Skeletal muscle cell (primary cell): Measurements from ENCODE around the gene GGTLC2.
"Not testable (repeated sequence)": the region's sequence is repeated elsewhere in the genome, so short reads cannot be mapped to it uniquely, and the experiment has no call there.

Experiments used
- DNase-seq: peaks from one replicate; pipeline ENCODE4 v3.0.0-alpha.2; 2010; ENCODE audit warnings: low read depth
- H3K4me3 ChIP-seq: 2 replicates; pipeline ENCODE4 v1.5.1; 2011; ENCODE audit warnings: low read depth, mild to moderate bottlenecking, control low read depth, low read length, moderate library complexity

The GGTLC2 gene

DNA sequence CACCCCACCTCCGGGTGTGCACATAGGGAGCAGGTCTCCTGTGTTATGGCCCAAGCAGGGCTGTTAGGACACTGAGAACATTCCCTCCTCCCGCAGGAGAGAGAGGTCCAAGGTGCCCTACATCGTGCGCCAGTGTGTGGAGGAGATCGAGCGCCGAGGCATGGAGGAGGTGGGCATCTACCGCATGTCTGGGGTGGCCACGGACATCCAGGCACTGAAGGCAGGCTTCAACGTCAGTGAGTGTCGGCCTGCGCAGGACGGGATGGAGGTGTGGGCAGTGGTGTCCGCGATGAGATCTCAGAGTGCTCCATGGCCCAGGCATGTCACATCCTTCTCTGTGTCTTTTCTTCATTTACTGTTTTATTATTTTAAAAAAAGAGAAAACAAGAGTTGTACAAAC, 12.2 kb upstream of the GGTLC2 start:
- not testable (repeated sequence) for DNase-seq, H3K4me3 ChIP-seq

DNA sequence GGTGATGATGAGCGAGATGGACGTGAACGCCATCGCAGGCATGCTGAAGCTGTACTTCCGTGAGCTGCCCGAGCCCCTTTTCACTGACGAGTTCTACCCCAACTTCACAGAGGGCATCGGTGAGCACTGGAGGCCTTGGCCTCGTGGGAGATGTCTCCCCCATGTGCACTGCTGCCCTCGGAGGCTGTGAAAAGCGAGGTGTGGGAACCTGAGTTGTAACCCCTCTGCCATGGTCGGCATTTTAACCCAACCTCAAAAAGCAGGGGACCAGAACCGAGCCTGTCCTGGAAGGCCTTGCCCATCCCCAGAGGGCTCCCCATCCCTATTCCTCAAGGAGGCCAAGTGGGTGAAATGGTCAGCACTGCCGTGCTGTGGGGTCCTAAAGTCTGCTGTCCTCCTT, 10.9 kb upstream of the GGTLC2 start:
- H3K4me3 ChIP-seq, DNase-seq: not testable (repeated sequence)

DNA sequence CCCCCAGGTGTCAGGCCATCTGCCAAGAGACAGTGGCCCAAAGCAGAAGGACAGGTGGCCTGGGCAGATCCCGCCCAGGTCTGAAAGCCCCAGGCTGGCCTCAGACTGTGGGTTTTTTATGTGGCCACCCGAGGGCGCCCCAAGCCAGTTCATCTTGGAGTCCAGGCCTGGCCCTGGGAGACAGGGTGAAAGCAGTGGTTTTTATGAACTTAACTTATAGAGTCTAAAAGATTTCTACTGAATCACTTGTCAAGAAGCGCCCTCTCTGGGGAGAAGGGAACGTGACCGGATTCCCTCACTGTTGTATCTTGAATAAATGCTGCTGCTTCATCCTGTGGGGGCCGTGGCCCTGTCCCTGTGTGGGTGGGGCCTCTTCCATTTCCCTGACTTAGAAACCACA, 8.2 kb upstream of the GGTLC2 start:
- DNase-seq, result peak; percentile 18
- H3K4me3 ChIP-seq, result not testable (repeated sequence)

GRCh38 chr22:22638313-22638712, 6.1 kb upstream of the GGTLC2 start:
- not testable (repeated sequence) for H3K4me3 ChIP-seq, DNase-seq

- H3K4me3 ChIP-seq, DNase-seq: not testable (repeated sequence)
Measured at GRCh38 chr22:22642255-22642654, 2.2 kb upstream of the GGTLC2 start.

DNA sequence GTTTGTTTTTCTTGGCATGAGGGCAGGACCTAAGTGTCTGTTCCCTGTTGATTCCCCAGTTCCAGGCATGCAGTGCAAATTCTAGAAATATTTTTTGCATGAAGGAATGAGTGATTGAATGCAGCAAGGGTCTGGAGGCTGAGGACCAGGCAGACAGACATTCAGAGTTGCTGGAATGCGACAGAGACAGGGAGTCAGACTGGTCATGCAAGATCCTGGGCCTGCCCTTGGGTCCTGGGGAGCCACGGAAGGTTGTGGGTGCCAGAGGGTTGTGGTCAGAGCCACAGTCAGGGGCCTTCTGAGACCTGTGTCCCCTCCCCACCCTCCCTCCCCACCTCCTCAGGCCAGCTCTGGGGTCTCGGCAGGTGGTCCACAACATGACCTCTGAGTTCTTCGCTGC, 1.6 kb downstream of the GGTLC2 start:
- not testable (repeated sequence) for H3K4me3 ChIP-seq, DNase-seq

DNA sequence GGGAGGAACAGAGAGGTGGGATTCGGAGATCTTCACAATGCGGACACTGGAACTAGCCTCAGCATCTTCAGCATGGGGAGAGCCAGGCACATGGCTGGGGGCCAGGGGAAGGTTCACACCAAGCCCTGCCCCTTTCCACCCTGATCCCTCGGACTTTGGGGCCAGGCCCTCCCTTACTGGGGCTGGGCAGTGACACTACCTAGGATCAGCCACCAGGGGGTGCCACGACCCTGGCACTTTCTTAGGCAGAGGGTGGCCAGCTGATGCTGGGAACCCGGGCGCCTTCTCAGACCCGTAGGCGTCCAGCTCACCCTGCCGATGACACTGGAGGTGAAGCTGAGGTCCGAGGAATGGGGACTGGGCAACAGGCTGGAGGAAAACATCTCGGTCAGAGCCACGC, 3.5 kb downstream of the GGTLC2 start:
- DNase-seq, H3K4me3 ChIP-seq: not testable (repeated sequence)

DNA sequence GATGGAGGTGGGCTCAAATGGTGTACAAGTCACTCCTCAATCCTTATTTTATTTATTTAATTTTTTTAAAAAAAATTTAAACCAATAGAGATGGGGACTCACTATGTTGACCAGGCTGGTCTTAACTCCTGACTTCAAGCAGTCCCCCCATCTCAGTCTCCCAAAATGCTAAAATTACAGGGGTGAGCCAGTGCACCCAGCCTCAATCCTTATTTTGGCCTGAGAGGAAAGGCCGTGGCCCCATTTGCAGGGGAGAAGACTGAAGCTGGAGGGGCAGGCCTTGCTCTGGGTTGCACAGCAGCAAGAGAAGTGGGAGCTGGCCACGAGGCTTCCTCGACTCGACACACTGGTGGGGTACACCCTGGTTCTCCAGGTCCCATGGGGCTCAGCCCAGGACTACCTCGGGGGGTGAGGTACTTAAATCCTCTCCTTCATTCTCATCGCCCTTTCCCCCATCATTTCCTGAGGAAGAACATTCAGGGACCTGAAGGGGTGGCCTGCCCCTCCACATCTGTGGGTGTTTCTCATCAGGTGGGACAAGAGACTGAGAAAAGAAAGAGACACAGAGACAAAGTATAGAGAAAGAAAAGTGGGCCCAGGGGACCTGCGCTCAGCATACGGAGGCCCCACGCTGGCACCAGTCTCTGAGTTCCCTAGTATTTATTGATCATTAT, 4.6 kb downstream of the GGTLC2 start:
- not testable (repeated sequence) for H3K4me3 ChIP-seq, DNase-seq

GRCh38 chr22:22649761-22650160, 5.3 kb downstream of the GGTLC2 start:
- not testable (repeated sequence) for H3K4me3 ChIP-seq, DNase-seq

DNA sequence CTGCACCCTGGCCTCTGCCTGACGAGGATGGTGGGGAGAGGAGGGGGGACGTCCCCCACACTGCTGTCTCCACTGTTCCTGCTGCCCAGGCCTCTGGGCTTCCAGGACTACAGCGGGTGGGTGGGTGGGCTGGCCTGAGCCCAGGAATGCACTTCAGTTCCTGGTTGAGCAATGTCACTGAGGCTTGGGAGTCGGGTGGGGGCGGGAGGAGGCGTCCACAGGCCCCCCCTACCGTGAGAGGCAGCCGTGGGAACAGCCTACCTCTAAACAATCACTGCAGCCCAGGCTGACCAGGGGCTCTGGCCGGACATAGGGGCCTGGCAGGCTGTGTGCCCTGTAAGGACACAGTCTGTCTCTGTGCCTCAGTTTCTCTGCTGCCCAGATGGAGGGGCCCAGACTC, 6.0 kb downstream of the GGTLC2 start:
- not testable (repeated sequence) for H3K4me3 ChIP-seq, DNase-seq

- not testable (repeated sequence) for H3K4me3 ChIP-seq, DNase-seq
Measured at GRCh38 chr22:22650803-22651515, 6.5 kb downstream of the GGTLC2 start.

DNA sequence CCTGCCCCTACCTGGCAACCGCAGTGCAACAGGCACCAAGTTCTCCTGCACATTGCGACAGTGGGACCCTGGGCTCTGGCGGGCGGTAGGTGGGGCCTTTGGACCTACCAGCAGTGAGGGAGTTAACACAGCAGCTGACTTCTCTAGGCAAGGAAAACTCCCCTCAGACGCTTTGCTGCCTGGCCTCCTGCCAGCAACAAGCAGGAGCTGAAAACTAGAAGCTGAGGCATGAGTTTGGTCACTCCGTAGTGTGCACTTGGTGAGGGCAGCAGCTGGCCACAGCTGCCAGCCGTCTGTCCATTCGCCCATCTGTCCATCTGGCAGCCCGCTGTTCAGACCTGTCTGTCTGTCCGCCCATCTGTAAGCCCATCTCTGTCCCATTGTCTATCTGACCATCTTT, 7.2 kb downstream of the GGTLC2 start:
- DNase-seq, result peak; percentile 23

DNA sequence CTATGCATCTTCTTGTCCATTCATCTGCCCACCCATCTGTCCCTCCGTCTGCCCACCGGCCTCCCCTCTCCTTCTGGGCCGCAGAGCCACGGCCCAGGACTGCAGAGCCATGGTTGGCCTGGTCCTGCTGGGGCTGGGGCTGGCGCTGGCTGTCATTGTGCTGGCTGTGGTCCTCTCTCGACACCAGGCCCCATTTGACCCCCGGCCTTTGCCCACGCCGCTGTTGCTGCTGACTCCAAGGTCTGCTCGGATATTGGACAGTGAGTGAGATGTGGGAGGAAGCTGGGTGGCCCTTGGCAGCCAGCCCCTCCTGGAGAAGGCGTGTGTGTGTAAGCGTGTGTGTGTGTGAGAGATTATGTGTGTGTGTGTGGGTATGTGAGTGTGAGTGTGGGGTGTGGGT, 7.7 kb downstream of the GGTLC2 start:
- H3K4me3 ChIP-seq, DNase-seq: not testable (repeated sequence)

More for the DNA sequence above, 7.2 kb downstream of the GGTLC2 start:
- H3K4me3 ChIP-seq, result not testable (repeated sequence)

DNA sequence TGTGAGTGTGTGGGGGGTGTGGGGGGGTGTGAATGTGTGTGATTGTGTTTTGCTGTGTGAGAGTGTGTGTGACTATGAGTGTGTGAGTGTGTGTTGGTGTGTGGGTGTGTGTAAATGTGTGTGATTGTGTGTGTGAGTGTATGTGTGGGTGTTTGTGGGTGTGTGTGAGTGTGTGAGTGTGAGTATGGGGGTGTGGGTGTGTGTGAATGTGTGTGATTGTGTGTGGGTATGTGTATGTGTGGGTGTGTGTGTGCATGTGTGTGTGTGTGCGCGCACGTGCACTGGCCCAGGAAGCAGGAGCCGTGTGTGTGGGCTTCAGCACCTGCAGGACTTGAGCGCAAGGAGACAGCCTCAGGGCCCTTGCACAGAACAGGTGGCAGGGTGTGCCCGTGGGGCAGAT, 8.2 kb downstream of the GGTLC2 start:
- DNase-seq, H3K4me3 ChIP-seq: not testable (repeated sequence)

GRCh38 chr22:22653677-22654381, 9.4 kb downstream of the GGTLC2 start:
- DNase-seq, H3K4me3 ChIP-seq: not testable (repeated sequence)

GRCh38 chr22:22655452-22656290, 11.3 kb downstream of the GGTLC2 start:
- DNase-seq, result no peak
- H3K4me3 ChIP-seq, result no peak overlapping the region

- no peak for DNase-seq
- no peak overlapping the region for H3K4me3 ChIP-seq
Measured at GRCh38 chr22:22657712-22658111, 13.3 kb downstream of the GGTLC2 start.

DNA sequence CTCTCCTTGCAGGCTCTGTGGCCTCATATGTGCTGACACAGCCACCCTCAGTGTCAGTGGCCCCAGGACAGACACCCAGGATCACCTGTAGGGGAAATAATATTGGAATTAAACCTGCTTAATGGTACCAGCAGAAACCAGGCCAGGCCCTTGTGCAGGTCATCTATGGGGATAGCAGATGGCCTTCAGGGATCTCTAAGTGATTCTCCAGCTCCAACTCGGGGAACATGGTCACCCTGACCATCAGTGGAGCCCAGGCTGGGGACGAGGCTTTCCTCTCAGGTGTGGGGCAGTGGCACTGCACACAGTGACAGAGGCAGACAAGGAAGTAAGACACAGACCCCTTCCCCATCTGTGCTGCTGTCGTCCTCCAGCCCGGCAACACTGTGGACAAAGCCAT, 16.9 kb downstream of the GGTLC2 start:
- DNase-seq, result no peak

DNA sequence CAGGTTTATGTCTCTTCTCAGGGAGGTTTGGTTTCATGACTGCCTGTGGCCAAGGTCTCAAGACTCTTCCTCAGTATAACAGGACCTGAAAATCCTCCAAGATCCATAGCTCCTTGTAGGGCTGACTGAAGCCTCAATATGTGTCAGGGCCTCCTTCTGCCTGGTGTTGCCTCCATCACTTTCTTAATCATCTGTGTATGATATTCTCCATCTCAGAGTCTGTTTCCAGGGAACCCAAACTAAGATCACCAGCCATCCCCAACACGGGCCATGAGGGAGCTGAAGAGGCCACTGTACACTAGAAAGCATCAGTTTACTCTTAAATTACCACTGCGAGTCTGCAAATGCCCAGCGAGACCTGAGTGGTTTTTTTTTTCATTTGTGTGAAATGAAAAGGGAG, 17.7 kb downstream of the GGTLC2 start:
- H3K4me3 ChIP-seq, result no peak overlapping the region
- DNase-seq, result no peak

More for the DNA sequence above, 16.9 kb downstream of the GGTLC2 start:
- H3K4me3 ChIP-seq, result no peak overlapping the region
